Karpas-422 (cell line): ENCODE results near the gene CHN2. TPM values are rescaled to one million over a fixed set of nuclear protein-coding genes. Genes with fewer than 3 reads are reported as not detected.

Experiments used
- DNase-seq: peaks from one replicate; pipeline ENCODE4 v3.0.0-alpha.2; 2015
- H2AFZ ChIP-seq: fragments of 200-600 bp; sonication (generic); 2 replicates; pipeline ENCODE4 v1.6.1; 2014; ENCODE audit warnings: antibody characterized with exemption, low read length, mixed read lengths
- H3K27ac ChIP-seq: fragments of 200-600 bp; sonication (generic); 2 replicates; pipeline ENCODE4 v1.5.1; 2014; ENCODE audit warnings: mild to moderate bottlenecking, low read length, moderate library complexity
- H3K27me3 ChIP-seq: fragments of 200-600 bp; sonication (generic); 2 replicates; pipeline ENCODE4 v1.6.1; 2014; ENCODE audit warnings: low read length, mixed read lengths
- H3K36me3 ChIP-seq: fragments of 200-600 bp; sonication (generic); 2 replicates; pipeline ENCODE4 v1.6.1; 2014; ENCODE audit warnings: low read length, mixed read lengths; ENCODE audit not compliant: insufficient read depth
- H3K4me1 ChIP-seq: fragments of 200-600 bp; sonication (generic); 2 replicates; pipeline ENCODE4 v1.6.1; 2014; ENCODE audit warnings: mild to moderate bottlenecking, low read length, mixed read lengths
- H3K4me2 ChIP-seq: fragments of 200-600 bp; sonication (generic); 2 replicates; pipeline ENCODE4 v1.6.1; 2014; ENCODE audit warnings: low read length, low read depth, mild to moderate bottlenecking; ENCODE audit not compliant: poor library complexity, severe bottlenecking
- H3K4me3 ChIP-seq: fragments of 200-600 bp; sonication (generic); 2 replicates; pipeline ENCODE4 v1.5.1; 2014; ENCODE audit warnings: mild to moderate bottlenecking, antibody characterized with exemption, low read length, mixed read lengths
- H3K79me2 ChIP-seq: fragments of 200-600 bp; sonication (generic); 2 replicates; pipeline ENCODE4 v1.6.1; 2014; ENCODE audit warnings: mild to moderate bottlenecking, low read length, mixed read lengths
- H3K9ac ChIP-seq: fragments of 200-600 bp; sonication (generic); 2 replicates; pipeline ENCODE4 v1.6.0; 2014; ENCODE audit warnings: low read length
- H3K9me2 ChIP-seq: fragments of 200-600 bp; sonication (generic), shearing (Covaris generic); replicated peaks from 2 replicates; pipeline ENCODE4 v1.6.0; 2014; ENCODE audit warnings: mild to moderate bottlenecking, low read length, moderate library complexity; ENCODE audit not compliant: insufficient read depth
- H3K9me3 ChIP-seq: fragments of 300-700, 200-600 bp; sonication (generic); 2 replicates; pipeline ENCODE4 v1.6.1; 2014; ENCODE audit warnings: low read length, mixed read lengths
- H4K20me1 ChIP-seq: fragments of 200-600 bp; sonication (generic); 2 replicates; pipeline ENCODE4 v1.6.1; 2014; ENCODE audit warnings: mild to moderate bottlenecking, antibody characterized with exemption, low read length, low read depth; ENCODE audit not compliant: insufficient read depth
- total RNA-seq: library from RNA; depleted of rRNA; stranded (reverse); fragments of >200 nt; shearing (Covaris generic); gene quantifications from 2 replicates; pipeline ENCODE4 v1.2.3, GENCODE V29; 2014; ENCODE audit warnings: low replicate concordance

CHN2 gene
- total RNA-seq, 1 experiment from 2014 or later: 9.1 TPM

GRCh38 chr7:29405891-29406290 is 211.3 kb downstream of the CHN2 start:
- H3K27me3 ChIP-seq: no peaks in the 10 kb centered on the region; the same call in 1 of the 2 replicates
- DNase-seq: no peak
- H3K4me1 ChIP-seq: peaks cover 17% of the 10 kb centered on the region
- no peaks in the 10 kb centered on the region for H4K20me1 ChIP-seq
- no peak overlapping the region for H3K27ac ChIP-seq
- no peak overlapping the region for H3K9ac ChIP-seq
- H3K36me3 ChIP-seq: no peaks in the 10 kb centered on the region
- H3K79me2 ChIP-seq: no peaks in the 10 kb centered on the region
- H3K9me3 ChIP-seq: no peaks in the 10 kb centered on the region
- H2AFZ ChIP-seq: no peak overlapping the region
- no peak overlapping the region for H3K4me3 ChIP-seq
- no peaks in the 10 kb centered on the region for H3K9me2 ChIP-seq
- no peak overlapping the region for H3K4me2 ChIP-seq

GRCh38 chr7:29406366-29406765 is 211.8 kb downstream of the CHN2 start:
- H2AFZ ChIP-seq: no peak overlapping the region
- no peaks in the 10 kb centered on the region for H3K79me2 ChIP-seq
- no peak overlapping the region for H3K4me3 ChIP-seq
- H3K27me3 ChIP-seq: no peaks in the 10 kb centered on the region; the same call in 1 of the 2 replicates
- H3K27ac ChIP-seq: no peak overlapping the region
- no peaks in the 10 kb centered on the region for H3K36me3 ChIP-seq
- no peaks in the 10 kb centered on the region for H3K9me2 ChIP-seq
- no peak overlapping the region for H3K4me2 ChIP-seq
- DNase-seq: no peak
- H3K9me3 ChIP-seq: no peaks in the 10 kb centered on the region
- H3K4me1 ChIP-seq: peaks cover 17% of the 10 kb centered on the region
- no peak overlapping the region for H3K9ac ChIP-seq
- H4K20me1 ChIP-seq: no peaks in the 10 kb centered on the region

GRCh38 chr7:29408841-29409243 is 214.3 kb downstream of the CHN2 start:
- Histone ChIP-seq H3K27ac (no peak overlapping the region), H2AFZ (no peak overlapping the region), H3K27me3 (no peaks in the 10 kb centered on the region; the same call in 1 of the 2 replicates), H3K4me1 (peaks cover 16% of the 10 kb centered on the region), H3K4me2 (no peak overlapping the region), H3K36me3 (no peaks in the 10 kb centered on the region), H3K4me3 (no peak overlapping the region), H3K9ac (no peak overlapping the region), H3K9me3 (no peaks in the 10 kb centered on the region), H4K20me1 (no peaks in the 10 kb centered on the region), H3K9me2 (no peaks in the 10 kb centered on the region), H3K79me2 (no peaks in the 10 kb centered on the region)
- DNase-seq: peak; percentile 91

GRCh38 chr7:29410996-29411395 is 216.4 kb downstream of the CHN2 start:
- Histone ChIP-seq H3K79me2 (no peaks in the 10 kb centered on the region), H3K36me3 (no peaks in the 10 kb centered on the region), H3K4me1 (peaks cover 15% of the 10 kb centered on the region), H3K9ac (no peak overlapping the region), H3K4me3 (no peak overlapping the region), H3K27me3 (no peaks in the 10 kb centered on the region), H4K20me1 (no peaks in the 10 kb centered on the region), H3K9me2 (no peaks in the 10 kb centered on the region), H3K27ac (no peak overlapping the region), H2AFZ (no peak overlapping the region), H3K4me2 (no peak overlapping the region), H3K9me3 (no peaks in the 10 kb centered on the region)
- DNase-seq: no peak

GRCh38 chr7:29412912-29413311 is 218.3 kb downstream of the CHN2 start:
- no peaks in the 10 kb centered on the region for H3K79me2 ChIP-seq
- no peaks in the 10 kb centered on the region for H3K27me3 ChIP-seq
- H3K4me3 ChIP-seq: no peak overlapping the region
- no peak for DNase-seq
- H3K27ac ChIP-seq: no peak overlapping the region
- no peak overlapping the region for H3K9ac ChIP-seq
- H3K4me2 ChIP-seq: no peak overlapping the region
- no peak overlapping the region for H2AFZ ChIP-seq
- H3K9me2 ChIP-seq: no peaks in the 10 kb centered on the region
- no peaks in the 10 kb centered on the region for H3K36me3 ChIP-seq
- peaks cover 8% of the 10 kb centered on the region for H3K4me1 ChIP-seq
- H4K20me1 ChIP-seq: no peaks in the 10 kb centered on the region
- H3K9me3 ChIP-seq: no peaks in the 10 kb centered on the region

GRCh38 chr7:29413626-29414136 is 219.1 kb downstream of the CHN2 start:
- no peak overlapping the region for H2AFZ ChIP-seq
- no peak overlapping the region for H3K27ac ChIP-seq
- H3K9ac ChIP-seq: no peak overlapping the region
- H3K4me1 ChIP-seq: peaks cover 3% of the 10 kb centered on the region
- no peaks in the 10 kb centered on the region for H3K27me3 ChIP-seq
- H3K9me2 ChIP-seq: no peaks in the 10 kb centered on the region
- no peak for DNase-seq
- H3K36me3 ChIP-seq: no peaks in the 10 kb centered on the region
- H3K79me2 ChIP-seq: no peaks in the 10 kb centered on the region
- H3K4me2 ChIP-seq: no peak overlapping the region
- no peaks in the 10 kb centered on the region for H4K20me1 ChIP-seq
- H3K9me3 ChIP-seq: no peaks in the 10 kb centered on the region
- no peak overlapping the region for H3K4me3 ChIP-seq

GRCh38 chr7:29414216-29414615 is 219.6 kb downstream of the CHN2 start:
- Histone ChIP-seq H3K4me2 (no peak overlapping the region), H3K4me3 (no peak overlapping the region), H3K27ac (no peak overlapping the region), H3K27me3 (no peaks in the 10 kb centered on the region), H3K4me1 (peaks cover under 1% of the 10 kb centered on the region; the same call in 1 of the 2 replicates), H2AFZ (no peak overlapping the region), H4K20me1 (no peaks in the 10 kb centered on the region), H3K9ac (no peak overlapping the region), H3K36me3 (no peaks in the 10 kb centered on the region), H3K9me2 (no peaks in the 10 kb centered on the region), H3K79me2 (no peaks in the 10 kb centered on the region), H3K9me3 (no peaks in the 10 kb centered on the region)
- no peak for DNase-seq

- H2AFZ ChIP-seq: no peak overlapping the region
- no peaks in the 10 kb centered on the region for H4K20me1 ChIP-seq
- H3K27me3 ChIP-seq: no peaks in the 10 kb centered on the region
- H3K4me1 ChIP-seq: peaks cover 6% of the 10 kb centered on the region; the same call in 1 of the 2 replicates
- no peaks in the 10 kb centered on the region for H3K79me2 ChIP-seq
- H3K27ac ChIP-seq: no peak overlapping the region
- H3K9ac ChIP-seq: no peak overlapping the region
- H3K9me2 ChIP-seq: no peaks in the 10 kb centered on the region
- H3K4me2 ChIP-seq: no peak overlapping the region
- H3K4me3 ChIP-seq: no peak overlapping the region
- H3K36me3 ChIP-seq: no peaks in the 10 kb centered on the region
- no peaks in the 10 kb centered on the region for H3K9me3 ChIP-seq
- DNase-seq: no peak
Observed at GRCh38 chr7:29415215-29415614, 220.6 kb downstream of the CHN2 start.
